K562 (cell line): ENCODE results near the gene GDF11. TPM values are rescaled to one million over a fixed set of nuclear protein-coding genes. Genes with fewer than 3 reads are reported as not detected.

Experiments
- ATAC-seq: fragments of 200-7000 bp; cut with Tn5 transposase; 3 replicates; pipeline ENCODE4 v1.9.1; 2020; ENCODE audit warnings: moderate library complexity
- BruUV-seq: library from RNA; stranded (reverse); fragments of 400-500 nt; replicated peaks from 2 replicates; lab custom pipeline; 2021; lab: Mats Ljungman, UMichigan
- CTCF ChIA-PET: fragments of 300-600 bp; formaldehyde crosslinking; extraction: SDS; loops from one replicate; lab custom pipeline; 2021; ENCODE audit warnings: low intra/inter-chr PET ratio; lab: Yijun Ruan, JAX
- POLR2A ChIA-PET: fragments of 300-600, 350-650 bp; sonication (Branson Sonifier 250); formaldehyde crosslinking; extraction: SDS; loops from one replicate; lab custom pipeline; 2021; ENCODE audit warnings: antibody characterized with exemption, inconsistent platforms; lab: Yijun Ruan, JAX
- DNase-seq, 4 experiments: peaks; one replicate each; pipeline versions ENCODE4 v3.0.0 to v3.0.0-alpha.2; 2011 to 2018; ENCODE audit warnings: low spot score in 3 of 4, mixed read lengths in 3 of 4; ENCODE audit errors: extremely low read depth in 1 of 4
- FAIRE-seq: peaks from 2 replicates; lab custom pipeline; 2011; peaks lifted over from hg19 to GRCh38; lab: Jason Lieb, UNC
- H2AFZ ChIP-seq: 2 replicates; pipeline ENCODE4 v1.6.0; 2011; ENCODE audit warnings: low read depth, low read length, control low read depth, inconsistent platforms
- H3K27ac ChIP-seq: fragments of 200-600 bp; 3 replicates; pipeline ENCODE4 v1.8.0; 2011; ENCODE audit warnings: low read depth, mild to moderate bottlenecking, control low read depth, inconsistent platforms, low read length, moderate library complexity, mixed read lengths; ENCODE audit errors: extremely low read depth
- H3K27me3 ChIP-seq, 2 experiments: fragments of 300-600 bp in 1 of 2; 2 replicates in 1 of 2; 3 replicates in 1 of 2; pipeline versions ENCODE4 v1.6.0 to v1.8.0; 2011; ENCODE audit warnings: inconsistent platforms in 2 of 2, low read length in 2 of 2, mild to moderate bottlenecking in 1 of 2, mixed read lengths in 1 of 2, moderate library complexity in 1 of 2; ENCODE audit not compliant: control insufficient read depth in 2 of 2, insufficient read depth in 2 of 2
- H3K36me3 ChIP-seq: fragments of 300-600 bp; 3 replicates; pipeline ENCODE4 v1.8.0; 2011; ENCODE audit warnings: mild to moderate bottlenecking, low read length, inconsistent platforms; ENCODE audit not compliant: control insufficient read depth, insufficient read depth
- H3K4me1 ChIP-seq, 2 experiments: fragments of 200-600 bp in 1 of 2; replicated peaks in 1 of 2; 2 replicates in 1 of 2; 3 replicates in 1 of 2; pipeline versions ENCODE4 v1.5.1 to v1.8.0; 2011; ENCODE audit warnings: inconsistent platforms in 2 of 2, low read length in 2 of 2, mild to moderate bottlenecking in 1 of 2, mixed read lengths in 1 of 2, moderate library complexity in 1 of 2; ENCODE audit not compliant: control insufficient read depth in 2 of 2, insufficient read depth in 2 of 2
- H3K4me2 ChIP-seq: 2 replicates; pipeline ENCODE4 v1.6.1; 2011; ENCODE audit warnings: low read length, control low read depth, inconsistent platforms, mixed read lengths; ENCODE audit not compliant: insufficient read depth
- H3K4me3 ChIP-seq: fragments of 200-600 bp; sonication (generic), shearing (Covaris generic); 2 replicates; pipeline ENCODE4 v1.5.1; 2016; ENCODE audit warnings: control low read depth, inconsistent platforms
- H3K79me2 ChIP-seq: fragments of 200-600 bp; 3 replicates; pipeline ENCODE4 v1.8.0; 2011; ENCODE audit warnings: low read length, inconsistent platforms; ENCODE audit not compliant: control insufficient read depth, insufficient read depth
- H3K9ac ChIP-seq, 2 experiments: 2 replicates each; pipeline versions ENCODE4 v1.6.0 to v1.6.1; 2011; ENCODE audit warnings: low read depth in 2 of 2, low read length in 2 of 2, control low read depth in 1 of 2, inconsistent platforms in 1 of 2, mild to moderate bottlenecking in 1 of 2, mixed read lengths in 1 of 2; ENCODE audit not compliant: insufficient read depth in 1 of 2
- H3K9me1 ChIP-seq: one replicate; pipeline ENCODE4 v1.6.0; 2011; ENCODE audit warnings: inconsistent platforms, mild to moderate bottlenecking, low read length, moderate library complexity; ENCODE audit not compliant: control insufficient read depth, insufficient read depth
- H3K9me3 ChIP-seq: replicated peaks from 2 replicates; pipeline ENCODE4 v1.5.1; 2011; ENCODE audit warnings: low read depth, low read length, inconsistent platforms; ENCODE audit not compliant: control insufficient read depth, insufficient read depth
- H4K20me1 ChIP-seq: replicated peaks from 2 replicates; pipeline ENCODE4 v1.6.1; 2011; ENCODE audit warnings: low read length, inconsistent platforms, mixed read lengths; ENCODE audit not compliant: control insufficient read depth, insufficient read depth
- CREB1 ChIP-seq, 2 experiments: sonication (generic) in 1 of 2; formaldehyde crosslinking in 1 of 2; IDR thresholded peaks; 2 replicates each; pipeline versions ENCODE4 v1.6.1 to v1.8.0; 2012 to 2022; ENCODE audit warnings: inconsistent platforms in 1 of 2, mild to moderate bottlenecking in 1 of 2, missing genetic modification reagents in 1 of 2, moderate library complexity in 1 of 2
- MAFG ChIP-seq: fragments of 450-650 bp; conservative IDR thresholded peaks from 2 replicates; pipeline ENCODE4 v1.6.1; 2016; ENCODE audit warnings: missing genetic modification characterization, missing compliant biosample characterization
- WGBS: fragments of 100-300 bp; shearing (Covaris generic); methylation state at CpG from one replicate; pipeline ENCODE4 v1.1.6; 2016; ENCODE audit warnings: low coverage, mixed read lengths; ENCODE audit not compliant: insufficient coverage; ENCODE audit errors: missing lambda C conversion rate; 5-methylcytosine and 5-hydroxymethylcytosine counted together
- in situ Hi-C: fragments of 300-500 bp; cut with MboI; formaldehyde crosslinking; loops from 4 replicates; pipeline ENCODE4 v1.15.0; 2018; ENCODE audit warnings: inconsistent platforms, mixed read lengths
- intact Hi-C: fragments of 100-400 bp; cut with micrococcal nuclease; formaldehyde crosslinking; loops from 2 replicates; pipeline ENCODE4 v1.14.2; 2022
- polyA plus RNA-seq, 8 experiments: library from polyadenylated mRNA; depleted of rRNA in 4 of 8; stranded (reverse) in 5 of 8; unstranded in 3 of 8; fragments of >200 nt; fragmentation: Nextera tagmentation in 2 of 8; fragmentation: Illumina TruSeq in 1 of 8; extraction: Ambion mirVana in 2 of 8; extraction: Trizol in 1 of 8; gene quantifications; 2 replicates each; pipeline versions ENCODE4 v1.2.1 to v1.2.3, GENCODE V29; 2011 to 2014; ENCODE audit warnings: inconsistent platforms in 1 of 8, missing spikeins in 1 of 8
- total RNA-seq, 7 experiments: library from RNA; depleted of rRNA in 6 of 7; stranded (reverse); fragments of >200 nt in 6 of 7; fragmentation: Illumina TruSeq in 2 of 7; extraction: Trizol in 2 of 7; gene quantifications; 2 replicates each; pipeline versions ENCODE4 v1.2.1 to v1.2.3, GENCODE V29; 2011 to 2021; ENCODE audit warnings: low replicate concordance in 1 of 7
- TF ChIP-seq, protein P1 (sequence below): fragments of 450-650 bp; IDR thresholded peaks from one replicate; pipeline ENCODE4 v1.6.1; 2018; ENCODE audit warnings: mild to moderate bottlenecking, moderate library complexity; ENCODE audit not compliant: partially characterized antibody

GDF11 gene
- total and polyA plus RNA-seq, 9 of the 15 experiments (the other 6 are each of a cell fraction or from before 2014, with no cell fraction given) = 1.4 to 15.7 (median 4.8) TPM

DNA sequence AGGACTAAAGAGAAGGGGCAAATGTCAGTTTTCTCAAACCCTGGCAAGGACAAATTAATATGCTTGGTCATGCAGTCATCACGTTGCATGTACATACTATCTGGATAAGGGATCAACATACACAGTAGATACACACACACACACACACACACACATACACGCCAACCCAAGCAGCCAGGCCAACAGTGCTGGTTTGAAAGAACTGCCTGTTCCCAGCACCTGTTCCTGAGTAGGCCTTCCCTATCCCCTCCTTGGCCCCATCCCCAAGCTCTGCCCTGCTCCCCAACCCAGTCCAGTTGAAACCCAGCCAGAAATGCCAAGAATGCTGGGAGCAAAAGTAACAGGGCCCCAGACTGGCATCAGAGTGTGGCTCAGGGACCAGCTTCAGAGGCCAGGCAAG, 39.6 kb upstream of the GDF11 start:
- intact Hi-C loops = no loop called here
- Histone ChIP-seq H3K9me1 (peaks cover 5% of the 10 kb centered on the region), H3K36me3 (no peaks in the 10 kb centered on the region), H2AFZ (no peak overlapping the region), H3K9ac (0 out of 4 replicates have a peak overlapping the region, but pooled peaks of 1 of the 2 experiments have one; percentile 46), H3K27me3 (peaks cover 14 to 48% of the 10 kb centered on the region in 2 experiments), H3K27ac (no peak overlapping the region), H3K4me2 (no peak overlapping the region), H3K9me3 (no peaks in the 10 kb centered on the region), H3K4me3 (no peak overlapping the region), H3K4me1 (peaks cover 3 to 27% of the 10 kb centered on the region in 2 experiments; a peak in 3 of 5 replicates), H3K79me2 (no peaks in the 10 kb centered on the region), H4K20me1 (no peaks in the 10 kb centered on the region)
- in situ Hi-C loops = no loop called here
- no TSS peak for BruUV-seq
- 0 out of 2 replicates have a peak, but pooled peaks have one; percentile 55 for TF ChIP-seq MAFG
- no peak for TF ChIP-seq CREB1 (IDR thresholded peaks at IDR 0.05)
- TF ChIP-seq CREB1 (CRISPR knock-in tag; IDR thresholded peaks at IDR 0.05) = no peak
- TF ChIP-seq, protein P1, sequence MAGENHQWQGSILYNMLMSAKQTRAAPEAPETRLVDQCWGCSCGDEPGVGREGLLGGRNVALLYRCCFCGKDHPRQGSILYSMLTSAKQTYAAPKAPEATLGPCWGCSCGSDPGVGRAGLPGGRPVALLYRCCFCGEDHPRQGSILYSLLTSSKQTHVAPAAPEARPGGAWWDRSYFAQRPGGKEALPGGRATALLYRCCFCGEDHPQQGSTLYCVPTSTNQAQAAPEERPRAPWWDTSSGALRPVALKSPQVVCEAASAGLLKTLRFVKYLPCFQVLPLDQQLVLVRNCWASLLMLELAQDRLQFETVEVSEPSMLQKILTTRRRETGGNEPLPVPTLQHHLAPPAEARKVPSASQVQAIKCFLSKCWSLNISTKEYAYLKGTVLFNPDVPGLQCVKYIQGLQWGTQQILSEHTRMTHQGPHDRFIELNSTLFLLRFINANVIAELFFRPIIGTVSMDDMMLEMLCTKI = no peak
- FAIRE-seq (no peak), ATAC-seq (no peak), DNase-seq (no peak)
- CTCF ChIA-PET = no interaction called here
- 11% methylated on average over 2 of the region's 2 CpGs for WGBS
- POLR2A ChIA-PET = interaction anchor here (0.7 kb wide), 2 partner anchors 17 to 46 kb away, joined by 3 read pairs; no protein-coding TSS in a partner anchor
